Measurements from ENCODE around the gene NHLRC3.

DNA sequence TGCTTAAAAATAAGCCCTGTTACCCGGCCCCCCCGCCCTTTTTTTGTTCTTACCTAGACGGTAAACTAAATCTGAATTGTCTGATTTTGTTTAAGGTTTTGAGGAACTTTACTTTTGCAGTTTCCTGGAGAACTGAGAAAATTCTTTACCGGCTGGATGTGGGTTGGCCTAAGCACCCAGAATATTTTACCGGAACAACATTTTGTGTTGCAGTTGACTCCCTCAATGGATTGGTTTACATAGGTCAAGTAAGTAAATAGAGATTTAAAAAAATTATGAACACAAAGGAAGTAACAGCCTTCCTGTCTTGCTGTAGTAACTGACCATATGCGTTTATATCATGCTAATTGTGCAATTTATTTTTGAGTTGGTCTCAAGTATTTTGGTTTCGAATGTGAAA is 785 bp downstream of the NHLRC3 start:
- TF ChIP-seq, protein P1, sequence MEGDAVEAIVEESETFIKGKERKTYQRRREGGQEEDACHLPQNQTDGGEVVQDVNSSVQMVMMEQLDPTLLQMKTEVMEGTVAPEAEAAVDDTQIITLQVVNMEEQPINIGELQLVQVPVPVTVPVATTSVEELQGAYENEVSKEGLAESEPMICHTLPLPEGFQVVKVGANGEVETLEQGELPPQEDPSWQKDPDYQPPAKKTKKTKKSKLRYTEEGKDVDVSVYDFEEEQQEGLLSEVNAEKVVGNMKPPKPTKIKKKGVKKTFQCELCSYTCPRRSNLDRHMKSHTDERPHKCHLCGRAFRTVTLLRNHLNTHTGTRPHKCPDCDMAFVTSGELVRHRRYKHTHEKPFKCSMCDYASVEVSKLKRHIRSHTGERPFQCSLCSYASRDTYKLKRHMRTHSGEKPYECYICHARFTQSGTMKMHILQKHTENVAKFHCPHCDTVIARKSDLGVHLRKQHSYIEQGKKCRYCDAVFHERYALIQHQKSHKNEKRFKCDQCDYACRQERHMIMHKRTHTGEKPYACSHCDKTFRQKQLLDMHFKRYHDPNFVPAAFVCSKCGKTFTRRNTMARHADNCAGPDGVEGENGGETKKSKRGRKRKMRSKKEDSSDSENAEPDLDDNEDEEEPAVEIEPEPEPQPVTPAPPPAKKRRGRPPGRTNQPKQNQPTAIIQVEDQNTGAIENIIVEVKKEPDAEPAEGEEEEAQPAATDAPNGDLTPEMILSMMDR (IDR thresholded peaks at IDR 0.05), result no peak
- no peak for TF ChIP-seq POLR2A (IDR thresholded peaks at IDR 0.05)

Measured in adrenal gland (tissue), 5 donors.